GM12878 (cell line): ENCODE results near the gene SLC49A4. TPM values are rescaled to one million over a fixed set of nuclear protein-coding genes. Genes with fewer than 3 reads are reported as not detected.
A peak's percentile ranks its signal among the peaks of the same experiment; 100 is the strongest.

ENCODE experiments used
- ATAC-seq: fragments of 200-7000 bp; cut with Tn5 transposase; 3 replicates; pipeline ENCODE4 v1.9.1; 2020; ENCODE audit warnings: mild to moderate bottlenecking, moderate library complexity
- BruUV-seq: library from RNA; stranded (reverse); fragments of 400-500 nt; replicated peaks from 2 replicates; lab custom pipeline; 2021; lab: Mats Ljungman, UMichigan
- CTCF ChIA-PET: fragments of 300-600 bp; sonication (Branson Sonifier 250); formaldehyde crosslinking; extraction: SDS; loops from one replicate; lab custom pipeline; 2021; ENCODE audit warnings: inconsistent platforms; lab: Yijun Ruan, JAX
- POLR2A ChIA-PET: fragments of 350-600 bp; formaldehyde crosslinking; extraction: SDS; loops from one replicate; lab custom pipeline; 2021; ENCODE audit warnings: inconsistent platforms; lab: Charles Lee
- RAD21 ChIA-PET: fragments of 300-600 bp; sonication (Branson Sonifier 250); formaldehyde crosslinking; loops from one replicate; lab custom pipeline; 2023; ENCODE audit warnings: antibody characterized with exemption; ENCODE audit not compliant: unreplicated experiment; lab: Charles Lee
- SMC1A ChIA-PET: fragments of 300-600 bp; sonication (Branson Sonifier 250); formaldehyde crosslinking; loops from one replicate; lab custom pipeline; 2023; ENCODE audit not compliant: unreplicated experiment, uncharacterized antibody; lab: Charles Lee
- DNase-seq: peaks from one replicate; pipeline ENCODE4 v3.0.0-alpha.2; 2011; ENCODE audit warnings: low read depth, low spot score
- FAIRE-seq: peaks from 3 replicates; lab custom pipeline; 2011; peaks lifted over from hg19 to GRCh38; lab: Jason Lieb, UNC
- H2AFZ ChIP-seq: 2 replicates; pipeline ENCODE4 v1.6.0; 2011; ENCODE audit warnings: low read depth, low read length, control low read depth; ENCODE audit not compliant: control insufficient read depth
- H3K27ac ChIP-seq: 2 replicates; pipeline ENCODE4 v1.5.1; 2011; ENCODE audit warnings: control low read depth; ENCODE audit not compliant: control insufficient read depth, insufficient read depth
- H3K27me3 ChIP-seq, 2 experiments: replicated peaks in 1 of 2; 2 replicates each; pipeline versions ENCODE4 v1.6.0 to v1.6.1; 2011; ENCODE audit warnings: low read length in 1 of 2; ENCODE audit not compliant: control insufficient read depth in 2 of 2, insufficient read depth in 2 of 2
- H3K36me3 ChIP-seq, 2 experiments: 2 replicates each; pipeline ENCODE4 v1.5.1; 2011; ENCODE audit warnings: low read length in 1 of 2; ENCODE audit not compliant: control insufficient read depth in 2 of 2, insufficient read depth in 2 of 2
- H3K4me1 ChIP-seq: 2 replicates; pipeline ENCODE4 v1.6.1; 2011; ENCODE audit warnings: mild to moderate bottlenecking, low read length, moderate library complexity, mixed read lengths; ENCODE audit not compliant: control insufficient read depth, insufficient read depth
- H3K4me2 ChIP-seq: 2 replicates; pipeline ENCODE4 v1.6.0; 2011; ENCODE audit warnings: control low read depth; ENCODE audit not compliant: control insufficient read depth, insufficient read depth
- H3K4me3 ChIP-seq: fragments of 200-600 bp; sonication (generic); 2 replicates; pipeline ENCODE4 v1.5.1; 2016
- H3K79me2 ChIP-seq: 2 replicates; pipeline ENCODE4 v1.6.0; 2011; ENCODE audit warnings: low read length; ENCODE audit not compliant: control insufficient read depth, insufficient read depth
- H3K9ac ChIP-seq: 2 replicates; pipeline ENCODE4 v1.8.0; 2011; ENCODE audit warnings: low read length, control low read depth, mixed read lengths; ENCODE audit not compliant: control insufficient read depth, insufficient read depth
- H3K9me3 ChIP-seq: replicated peaks from 3 replicates; pipeline ENCODE4 v1.5.1; 2011; ENCODE audit warnings: mild to moderate bottlenecking, low read length; ENCODE audit not compliant: control insufficient read depth, insufficient read depth
- H4K20me1 ChIP-seq: 2 replicates; pipeline ENCODE4 v1.6.0; 2011; ENCODE audit not compliant: control insufficient read depth, insufficient read depth
- CREB1 ChIP-seq: IDR thresholded peaks from 2 replicates; pipeline ENCODE4 v1.6.1; 2012; ENCODE audit warnings: low read depth, mild to moderate bottlenecking, inconsistent platforms
- HDAC2 ChIP-seq: fragments of 200-600 bp; sonication (generic); IDR thresholded peaks from 2 replicates; pipeline ENCODE4 v1.6.1; 2017
- HDGF ChIP-seq: fragments of 450-650 bp; IDR thresholded peaks from 2 replicates; pipeline ENCODE4 v1.6.1; 2016; ENCODE audit warnings: antibody characterized with exemption
- MEF2B ChIP-seq: fragments of 450-650 bp; IDR thresholded peaks from 2 replicates; pipeline ENCODE4 v1.6.1; 2018; ENCODE audit warnings: mild to moderate bottlenecking, moderate library complexity; ENCODE audit not compliant: partially characterized antibody, poor library complexity, severe bottlenecking
- MXI1 ChIP-seq: fragments of 150-350 bp; IDR thresholded peaks from 2 replicates; pipeline ENCODE4 v1.6.1; 2011; ENCODE audit warnings: low read depth, mild to moderate bottlenecking, inconsistent platforms, low read length, improper control_type of control experiment
- RELA ChIP-seq: fragments of 450-650 bp; IDR thresholded peaks from 2 replicates; pipeline ENCODE4 v1.8.0; 2014; ENCODE audit warnings: borderline replicate concordance; ENCODE audit not compliant: partially characterized antibody
- RFX5 ChIP-seq: IDR thresholded peaks from 2 replicates; pipeline ENCODE4 v1.6.1; 2011; ENCODE audit warnings: low read depth, low read length, improper control_type of control experiment
- RUNX3 ChIP-seq: IDR thresholded peaks from 2 replicates; pipeline ENCODE4 v1.6.1; 2012; ENCODE audit warnings: low read length, inconsistent platforms
- YY1 ChIP-seq: IDR thresholded peaks from 2 replicates; pipeline ENCODE4 v1.6.1; 2011; ENCODE audit warnings: low read depth, mild to moderate bottlenecking, low read length
- ZNF622 ChIP-seq: fragments of 450-650 bp; IDR thresholded peaks from 2 replicates; pipeline ENCODE4 v1.6.1; 2017; ENCODE audit warnings: mild to moderate bottlenecking, inconsistent platforms
- in situ Hi-C: fragments of 300-500 bp; cut with MboI; formaldehyde crosslinking; loops from 9 replicates; pipeline ENCODE4 v1.14.3; 2018; ENCODE audit warnings: mixed read lengths
- intact Hi-C: fragments of 100-400 bp; cut with micrococcal nuclease; formaldehyde crosslinking; loops from one replicate; pipeline ENCODE4 v1.14.2; 2022; ENCODE audit not compliant: unreplicated experiment
- polyA plus RNA-seq, 11 experiments: library from polyadenylated mRNA; depleted of rRNA in 4 of 11; unstranded in 6 of 11; stranded (reverse) in 5 of 11; fragments of >200 nt; fragmentation: Nextera tagmentation in 4 of 11; fragmentation: Illumina TruSeq in 1 of 11; extraction: Ambion mirVana in 4 of 11; extraction: Trizol in 1 of 11; gene quantifications; 1 replicate in 1 of 11; 2 replicates in 10 of 11; pipeline versions ENCODE4 v1.2.1 to v1.2.3, GENCODE V29; 2011 to 2016; ENCODE audit warnings: inconsistent platforms in 2 of 11, missing spikeins in 2 of 11, low read depth in 1 of 11
- total RNA-seq, 4 experiments: library from RNA; depleted of rRNA in 3 of 4; stranded (reverse); fragments of >200 nt in 3 of 4; fragmentation: Illumina TruSeq in 1 of 4; extraction: Trizol in 1 of 4; gene quantifications; 2 replicates each; pipeline versions ENCODE4 v1.2.1 to v1.2.3, GENCODE V29; 2013 to 2021
- TF ChIP-seq, protein P1 (sequence below): fragments of 450-650 bp; IDR thresholded peaks from 2 replicates; pipeline ENCODE4 v1.6.1; 2017; ENCODE audit warnings: antibody characterized with exemption, mild to moderate bottlenecking, moderate library complexity

Gene SLC49A4
- total and polyA plus RNA-seq, 10 of the 15 experiments (the other 5 are each of a cell fraction or from before 2014, with no cell fraction given), result 0.48 to 2.2 (median 1.4) TPM

DNA sequence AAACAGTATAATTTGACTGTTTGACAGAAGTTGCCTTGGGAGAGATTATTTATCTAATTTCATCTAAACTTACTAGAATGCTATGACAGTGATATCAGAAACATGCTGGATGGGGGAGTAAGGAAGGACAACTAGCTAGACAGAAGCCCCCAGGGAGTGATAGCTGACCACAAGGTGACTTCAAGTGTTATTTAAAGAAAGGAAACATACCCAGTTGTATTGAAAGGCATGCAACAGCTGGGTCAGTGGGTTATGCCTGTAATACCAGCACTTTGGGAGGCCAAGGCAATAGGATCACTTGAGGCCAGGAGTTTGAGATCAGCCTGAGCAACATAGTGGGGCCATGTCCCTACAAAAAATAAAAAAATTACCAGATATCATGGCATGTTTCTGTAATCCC lies 69.6 kb downstream of the SLC49A4 start:
- SMC1A ChIA-PET, result interaction anchor here (0.6 to 1.6 kb wide), 3 partner anchors 13 to 1318 kb away, joined by 3 to 4 read pairs (median 3); no protein-coding TSS in a partner anchor
- no peak overlapping the region for H3K4me2 ChIP-seq
- H4K20me1 ChIP-seq, result no peaks in the 10 kb centered on the region
- FAIRE-seq (no peak), DNase-seq (no peak), ATAC-seq (peak; percentile 35; the same call in 2 of the 3 replicates)
- H3K9me3 ChIP-seq, result no peaks in the 10 kb centered on the region
- no peak overlapping the region for H3K9ac ChIP-seq
- H3K36me3 ChIP-seq, result no peaks in the 10 kb centered on the region
- no peak overlapping the region for H2AFZ ChIP-seq
- TF ChIP-seq, protein P1, sequence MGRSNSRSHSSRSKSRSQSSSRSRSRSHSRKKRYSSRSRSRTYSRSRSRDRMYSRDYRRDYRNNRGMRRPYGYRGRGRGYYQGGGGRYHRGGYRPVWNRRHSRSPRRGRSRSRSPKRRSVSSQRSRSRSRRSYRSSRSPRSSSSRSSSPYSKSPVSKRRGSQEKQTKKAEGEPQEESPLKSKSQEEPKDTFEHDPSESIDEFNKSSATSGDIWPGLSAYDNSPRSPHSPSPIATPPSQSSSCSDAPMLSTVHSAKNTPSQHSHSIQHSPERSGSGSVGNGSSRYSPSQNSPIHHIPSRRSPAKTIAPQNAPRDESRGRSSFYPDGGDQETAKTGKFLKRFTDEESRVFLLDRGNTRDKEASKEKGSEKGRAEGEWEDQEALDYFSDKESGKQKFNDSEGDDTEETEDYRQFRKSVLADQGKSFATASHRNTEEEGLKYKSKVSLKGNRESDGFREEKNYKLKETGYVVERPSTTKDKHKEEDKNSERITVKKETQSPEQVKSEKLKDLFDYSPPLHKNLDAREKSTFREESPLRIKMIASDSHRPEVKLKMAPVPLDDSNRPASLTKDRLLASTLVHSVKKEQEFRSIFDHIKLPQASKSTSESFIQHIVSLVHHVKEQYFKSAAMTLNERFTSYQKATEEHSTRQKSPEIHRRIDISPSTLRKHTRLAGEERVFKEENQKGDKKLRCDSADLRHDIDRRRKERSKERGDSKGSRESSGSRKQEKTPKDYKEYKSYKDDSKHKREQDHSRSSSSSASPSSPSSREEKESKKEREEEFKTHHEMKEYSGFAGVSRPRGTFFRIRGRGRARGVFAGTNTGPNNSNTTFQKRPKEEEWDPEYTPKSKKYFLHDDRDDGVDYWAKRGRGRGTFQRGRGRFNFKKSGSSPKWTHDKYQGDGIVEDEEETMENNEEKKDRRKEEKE, result no peak
- peak; percentile 57; the same call in 1 of the 2 replicates for TF ChIP-seq RUNX3
- TF ChIP-seq MEF2B, result peak; percentile 39
- no peak for TF ChIP-seq ZNF622
- TF ChIP-seq CREB1, result no peak
- H3K4me3 ChIP-seq, result no peak overlapping the region
- no peaks in the 10 kb centered on the region for H3K79me2 ChIP-seq
- no peak overlapping the region for H3K27ac ChIP-seq
- RAD21 ChIA-PET, result no interaction called here
- CTCF ChIA-PET, result interaction anchor here (0.6 to 1.1 kb wide), 3 partner anchors 20 to 90 kb away, joined by 3 to 4 read pairs (median 3); no protein-coding TSS in a partner anchor
- H3K4me1 ChIP-seq, result no peaks in the 10 kb centered on the region
- in situ Hi-C loops, result no loop called here
- no peaks in the 10 kb centered on the region for H3K27me3 ChIP-seq
- POLR2A ChIA-PET, result no interaction called here
- no TSS peak for BruUV-seq
- intact Hi-C loops, result no loop called here

DNA sequence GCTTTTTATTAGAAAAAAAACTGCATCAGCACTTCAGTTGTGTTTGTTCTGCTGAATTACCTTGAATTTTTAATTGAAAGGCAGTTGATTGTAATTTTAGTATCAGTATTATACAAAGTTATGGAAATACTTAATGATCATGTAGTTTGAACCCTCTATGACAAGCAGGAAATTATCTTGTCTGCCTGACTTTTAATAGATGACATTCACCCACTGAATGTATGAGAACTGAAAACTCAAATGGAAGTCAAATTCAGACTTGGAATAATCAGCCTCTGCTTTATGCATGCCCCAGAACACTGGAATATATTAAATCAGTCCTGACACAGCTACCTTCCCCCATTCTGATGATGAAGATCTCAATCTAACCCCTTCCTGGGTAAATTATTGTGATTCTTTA lies 73.5 kb downstream of the SLC49A4 start:
- TF ChIP-seq MXI1 (no peak), RFX5 (no peak), HDAC2 (no peak), YY1 (no peak), RELA (no peak), HDGF (no peak)
- in situ Hi-C loops (no loop called here), intact Hi-C loops (no loop called here)
- ChIA-PET SMC1A (no interaction called here), POLR2A (interaction anchor here (0.7 kb wide), 1 partner anchor 334 kb away, joined by 3 read pairs; the partner anchor contains the start of gene SEC22A), CTCF (interaction anchor here (2.0 kb wide), 1 partner anchor 16 kb away, joined by 5 read pairs; no protein-coding TSS in a partner anchor), RAD21 (no interaction called here)
- no peak for DNase-seq
- H3K4me2 ChIP-seq, result no peak overlapping the region
- no peak for FAIRE-seq
- no peaks in the 10 kb centered on the region for H3K9me3 ChIP-seq
- no peaks in the 10 kb centered on the region for H3K36me3 ChIP-seq
- no peaks in the 10 kb centered on the region for H3K27me3 ChIP-seq
- H2AFZ ChIP-seq, result no peak overlapping the region
- no peaks in the 10 kb centered on the region for H4K20me1 ChIP-seq
- H3K4me3 ChIP-seq, result no peak overlapping the region
- no TSS peak for BruUV-seq
- ATAC-seq, result no peak
- H3K4me1 ChIP-seq, result no peaks in the 10 kb centered on the region
- no peaks in the 10 kb centered on the region for H3K79me2 ChIP-seq
- no peak overlapping the region for H3K9ac ChIP-seq
- no peak overlapping the region for H3K27ac ChIP-seq
